Neural crest cell (in vitro differentiated cells): Measurements from ENCODE around the gene BEGAIN. TPM values are rescaled to one million over a fixed set of nuclear protein-coding genes. Genes with fewer than 3 reads are reported as not detected.

Source experiments
- DNase-seq: peaks from one replicate; pipeline ENCODE4 v3.0.0; 2021; ENCODE audit warnings: low read depth, mixed read lengths, low spot score
- H3K27ac Mint-ChIP-seq: one replicate; pipeline ENCODE4 v1.8.0; 2021; ENCODE audit warnings: mild to moderate bottlenecking, mixed read lengths; ENCODE audit not compliant: unreplicated experiment
- H3K27me3 Mint-ChIP-seq: 2 replicates; pipeline ENCODE4 v1.8.0; 2021; ENCODE audit warnings: low read depth, mild to moderate bottlenecking, mixed read lengths
- H3K36me3 Mint-ChIP-seq: 2 replicates; pipeline ENCODE4 v1.8.0; 2021; ENCODE audit warnings: low read depth, mild to moderate bottlenecking, mixed read lengths
- H3K4me1 Mint-ChIP-seq: 2 replicates; pipeline ENCODE4 v1.8.0; 2021; ENCODE audit warnings: mixed read lengths
- H3K4me3 Mint-ChIP-seq: one replicate; pipeline ENCODE4 v1.8.0; 2021; ENCODE audit warnings: mild to moderate bottlenecking, mixed read lengths
- H3K9me3 Mint-ChIP-seq: 2 replicates; pipeline ENCODE4 v1.8.0; 2021; ENCODE audit warnings: mixed read lengths
- total RNA-seq: library from RNA; stranded (reverse); gene quantifications from 2 replicates; pipeline ENCODE4 v1.2.1, GENCODE V29; 2021
- TF ChIP-seq, protein P1 (sequence below): fragments of 200-600 bp; sonication (generic); conservative IDR thresholded peaks from 2 replicates; pipeline ENCODE4 v1.5.0; 2021; ENCODE audit warnings: antibody characterized with exemption, mild to moderate bottlenecking

Gene BEGAIN
- total RNA-seq, 1 donor from 2014 or later, result 4.8 TPM

DNA sequence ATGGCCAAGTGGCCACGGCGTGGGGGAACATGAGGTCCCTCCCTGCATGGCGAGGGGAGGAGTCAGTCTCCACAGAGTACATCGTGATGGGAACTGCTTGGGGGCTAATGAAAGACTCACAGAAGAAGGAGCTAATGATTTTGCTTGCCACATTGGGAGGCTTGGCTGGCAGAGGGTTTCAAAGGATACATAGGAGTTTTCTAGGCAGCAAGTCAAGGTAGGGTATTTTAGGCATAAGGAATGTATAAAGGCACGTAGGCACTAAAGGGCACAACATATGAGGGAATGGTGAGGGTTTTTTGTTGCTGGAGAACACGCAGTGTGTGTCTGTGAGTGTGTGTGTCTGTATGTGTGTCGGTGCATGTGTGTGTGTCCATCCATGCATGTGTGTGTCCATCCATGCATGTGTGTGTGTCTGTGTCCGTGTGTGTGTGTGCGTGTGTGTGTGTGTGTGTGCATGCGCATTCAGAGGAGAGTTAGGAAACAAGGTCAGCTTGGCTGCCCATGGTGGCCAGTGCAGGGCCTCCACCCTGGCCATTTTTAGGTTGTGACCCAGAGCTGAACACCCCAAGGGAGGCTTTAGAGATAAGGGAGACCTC lies 84.5 kb downstream of the BEGAIN start:
- DNase-seq, result no peak
- peaks cover 5% of the 10 kb centered on the region for H3K36me3 Mint-ChIP-seq
- no peaks in the 10 kb centered on the region for H3K27me3 Mint-ChIP-seq
- H3K9me3 Mint-ChIP-seq, result peaks cover 11% of the 10 kb centered on the region
- TF ChIP-seq, protein P1, sequence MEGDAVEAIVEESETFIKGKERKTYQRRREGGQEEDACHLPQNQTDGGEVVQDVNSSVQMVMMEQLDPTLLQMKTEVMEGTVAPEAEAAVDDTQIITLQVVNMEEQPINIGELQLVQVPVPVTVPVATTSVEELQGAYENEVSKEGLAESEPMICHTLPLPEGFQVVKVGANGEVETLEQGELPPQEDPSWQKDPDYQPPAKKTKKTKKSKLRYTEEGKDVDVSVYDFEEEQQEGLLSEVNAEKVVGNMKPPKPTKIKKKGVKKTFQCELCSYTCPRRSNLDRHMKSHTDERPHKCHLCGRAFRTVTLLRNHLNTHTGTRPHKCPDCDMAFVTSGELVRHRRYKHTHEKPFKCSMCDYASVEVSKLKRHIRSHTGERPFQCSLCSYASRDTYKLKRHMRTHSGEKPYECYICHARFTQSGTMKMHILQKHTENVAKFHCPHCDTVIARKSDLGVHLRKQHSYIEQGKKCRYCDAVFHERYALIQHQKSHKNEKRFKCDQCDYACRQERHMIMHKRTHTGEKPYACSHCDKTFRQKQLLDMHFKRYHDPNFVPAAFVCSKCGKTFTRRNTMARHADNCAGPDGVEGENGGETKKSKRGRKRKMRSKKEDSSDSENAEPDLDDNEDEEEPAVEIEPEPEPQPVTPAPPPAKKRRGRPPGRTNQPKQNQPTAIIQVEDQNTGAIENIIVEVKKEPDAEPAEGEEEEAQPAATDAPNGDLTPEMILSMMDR, result no peak
- no peaks in the 10 kb centered on the region for H3K4me1 Mint-ChIP-seq
- H3K27ac Mint-ChIP-seq, result no peak overlapping the region
- no peak overlapping the region for H3K4me3 Mint-ChIP-seq

DNA sequence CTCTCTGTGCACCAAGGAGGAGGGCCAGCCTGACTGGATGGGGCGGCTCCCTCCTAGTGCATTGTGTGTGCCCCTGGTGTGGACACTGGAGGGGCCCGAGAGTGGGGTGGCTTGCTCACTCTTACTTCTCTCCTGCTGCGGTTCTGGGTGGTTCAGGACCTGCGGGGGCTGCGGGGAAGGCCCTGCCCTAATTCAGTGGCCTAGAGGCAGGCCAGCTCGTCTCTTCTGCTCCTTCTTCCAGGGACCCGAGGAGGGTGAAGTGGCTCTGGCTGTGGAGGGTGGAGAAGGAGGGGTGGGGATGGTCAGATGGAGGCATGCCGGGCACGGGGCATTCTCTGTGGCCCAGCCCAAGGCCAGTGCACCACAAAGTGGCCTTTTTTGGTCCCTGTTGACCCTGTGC lies 87.1 kb downstream of the BEGAIN start:
- Mint-ChIP-seq H3K4me3 (no peak overlapping the region), H3K9me3 (peaks cover 9% of the 10 kb centered on the region), H3K4me1 (no peaks in the 10 kb centered on the region), H3K27ac (peak overlapping the region; percentile 19), H3K27me3 (no peaks in the 10 kb centered on the region), H3K36me3 (peaks cover 2% of the 10 kb centered on the region)
- DNase-seq, result no peak
- TF ChIP-seq, protein P1, result no peak

DNA sequence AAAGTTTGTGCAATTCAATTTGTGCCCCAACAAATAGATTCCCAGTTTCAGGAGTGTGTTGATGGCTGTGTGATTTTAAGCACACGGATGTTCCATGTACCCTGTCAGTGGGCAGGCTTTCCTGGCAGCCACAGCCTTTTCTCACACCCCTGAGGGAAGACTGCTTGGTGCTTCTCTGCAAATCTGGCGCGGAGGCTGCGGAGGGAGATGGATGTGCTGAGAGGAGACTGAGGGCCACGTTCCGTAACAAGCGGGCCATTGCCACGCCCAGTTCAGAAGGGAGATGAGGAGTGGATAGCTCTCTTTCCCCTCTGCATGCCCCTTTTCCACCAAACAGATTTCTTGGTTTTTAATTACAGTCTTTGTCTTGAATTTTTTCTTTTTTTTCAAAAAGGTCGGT lies 89.1 kb downstream of the BEGAIN start:
- TF ChIP-seq, protein P1, result no peak
- Mint-ChIP-seq H3K27me3 (no peaks in the 10 kb centered on the region), H3K4me1 (no peaks in the 10 kb centered on the region), H3K36me3 (no peaks in the 10 kb centered on the region), H3K27ac (no peak overlapping the region), H3K4me3 (no peak overlapping the region), H3K9me3 (peaks cover 4% of the 10 kb centered on the region)
- DNase-seq, result no peak

DNA sequence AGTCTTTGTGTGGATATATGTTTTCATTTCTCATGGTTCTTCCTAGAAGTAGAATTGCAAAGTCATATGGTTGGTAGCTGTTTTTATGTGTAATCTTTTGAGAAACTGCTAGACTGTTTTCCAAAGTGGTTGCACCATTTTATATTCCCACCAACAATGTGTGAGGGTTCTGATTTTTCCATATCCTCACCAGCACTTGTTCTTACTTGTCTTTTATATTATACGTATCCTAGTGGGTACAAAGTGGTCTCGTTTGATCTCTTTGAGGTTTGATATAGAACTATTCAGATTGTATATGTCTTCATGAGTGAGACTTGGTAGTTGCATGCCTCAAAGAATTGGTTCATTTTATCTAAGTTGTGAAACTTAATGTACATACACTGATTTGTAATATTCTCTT lies 91.3 kb downstream of the BEGAIN start:
- no peak overlapping the region for H3K4me3 Mint-ChIP-seq
- H3K4me1 Mint-ChIP-seq, result no peaks in the 10 kb centered on the region
- no peaks in the 10 kb centered on the region for H3K27me3 Mint-ChIP-seq
- TF ChIP-seq, protein P1, result no peak
- H3K27ac Mint-ChIP-seq, result no peak overlapping the region
- no peak for DNase-seq
- peaks cover 4% of the 10 kb centered on the region for H3K9me3 Mint-ChIP-seq
- H3K36me3 Mint-ChIP-seq, result no peaks in the 10 kb centered on the region

DNA sequence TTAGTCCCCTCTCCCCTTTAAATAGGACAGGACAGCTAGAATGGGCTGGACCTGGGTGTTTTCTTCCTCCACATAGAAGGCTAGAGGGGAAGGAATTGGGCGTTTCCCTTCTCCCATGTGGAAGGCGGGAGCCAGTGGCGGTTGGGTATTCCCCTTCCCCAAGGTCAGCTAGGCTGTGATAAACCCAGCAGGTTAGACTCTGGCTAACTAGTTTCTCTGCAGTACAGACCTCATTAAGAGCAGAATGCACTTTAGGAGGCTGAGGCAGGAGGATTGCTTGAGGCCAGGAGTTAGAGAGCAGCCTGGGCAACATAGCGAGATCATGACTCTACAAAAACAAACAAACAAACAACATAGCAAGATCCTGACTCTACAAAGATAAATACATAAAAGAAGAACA lies 92.6 kb downstream of the BEGAIN start:
- peaks cover 5% of the 10 kb centered on the region for H3K4me1 Mint-ChIP-seq
- peaks cover 4% of the 10 kb centered on the region for H3K9me3 Mint-ChIP-seq
- no peaks in the 10 kb centered on the region for H3K27me3 Mint-ChIP-seq
- H3K36me3 Mint-ChIP-seq, result no peaks in the 10 kb centered on the region
- TF ChIP-seq, protein P1, result no peak
- no peak overlapping the region for H3K4me3 Mint-ChIP-seq
- no peak for DNase-seq
- no peak overlapping the region for H3K27ac Mint-ChIP-seq
